ENCODE data around the gene DCDC2. TPM values are rescaled to one million over a fixed set of nuclear protein-coding genes. Genes with fewer than 3 reads are reported as not detected.
"Not testable (repeated sequence)": the region's sequence is repeated elsewhere in the genome, so short reads cannot be mapped to it uniquely, and the experiment has no call there.

The DCDC2 gene
- total RNA-seq, 4 donors from 2014 or later: 0.29 to 0.64 (median 0.42) TPM

DNA sequence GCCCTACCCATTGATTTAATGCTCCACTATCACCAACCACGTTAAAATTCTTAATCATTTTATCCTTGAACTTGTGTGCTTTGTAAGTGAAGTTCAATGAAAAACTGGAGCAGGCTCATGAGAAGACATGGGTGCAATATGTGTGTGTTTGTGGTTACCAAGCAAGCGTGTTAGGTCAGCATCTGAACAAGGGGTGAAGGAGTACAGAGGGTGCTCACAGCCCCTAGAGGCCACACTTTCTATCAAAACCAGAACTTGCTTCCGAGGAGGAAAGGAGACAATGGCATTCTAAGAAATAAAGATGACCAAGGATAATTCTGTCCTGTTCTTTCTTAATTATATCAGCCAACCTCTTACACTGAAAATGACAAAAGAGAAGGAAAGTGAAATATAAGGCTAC is 138.2 kb downstream of the DCDC2 start:
- DNase-seq: no peak
- H3K9me3 ChIP-seq: no peaks in the 10 kb centered on the region
- no peaks in the 10 kb centered on the region for H3K4me1 ChIP-seq
- no peaks in the 10 kb centered on the region for H3K27me3 ChIP-seq
- ATAC-seq: no peak
- no peak overlapping the region for H3K4me3 ChIP-seq
- no peak for TF ChIP-seq POLR2A (IDR thresholded peaks at IDR 0.05)
- TF ChIP-seq, protein P1, sequence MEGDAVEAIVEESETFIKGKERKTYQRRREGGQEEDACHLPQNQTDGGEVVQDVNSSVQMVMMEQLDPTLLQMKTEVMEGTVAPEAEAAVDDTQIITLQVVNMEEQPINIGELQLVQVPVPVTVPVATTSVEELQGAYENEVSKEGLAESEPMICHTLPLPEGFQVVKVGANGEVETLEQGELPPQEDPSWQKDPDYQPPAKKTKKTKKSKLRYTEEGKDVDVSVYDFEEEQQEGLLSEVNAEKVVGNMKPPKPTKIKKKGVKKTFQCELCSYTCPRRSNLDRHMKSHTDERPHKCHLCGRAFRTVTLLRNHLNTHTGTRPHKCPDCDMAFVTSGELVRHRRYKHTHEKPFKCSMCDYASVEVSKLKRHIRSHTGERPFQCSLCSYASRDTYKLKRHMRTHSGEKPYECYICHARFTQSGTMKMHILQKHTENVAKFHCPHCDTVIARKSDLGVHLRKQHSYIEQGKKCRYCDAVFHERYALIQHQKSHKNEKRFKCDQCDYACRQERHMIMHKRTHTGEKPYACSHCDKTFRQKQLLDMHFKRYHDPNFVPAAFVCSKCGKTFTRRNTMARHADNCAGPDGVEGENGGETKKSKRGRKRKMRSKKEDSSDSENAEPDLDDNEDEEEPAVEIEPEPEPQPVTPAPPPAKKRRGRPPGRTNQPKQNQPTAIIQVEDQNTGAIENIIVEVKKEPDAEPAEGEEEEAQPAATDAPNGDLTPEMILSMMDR (IDR thresholded peaks at IDR 0.05 in 4 of 5, conservative IDR thresholded peaks at IDR 0.05 in 1 of 5): no peak
- no peaks in the 10 kb centered on the region for H3K36me3 ChIP-seq
- no peak overlapping the region for H3K27ac ChIP-seq
- in situ Hi-C loops (cut with MboI; ENCODE audit: low sequenced_read_pairs in 4 of 4) (no loop called here), intact Hi-C loops (cut with DNase I; ENCODE audit: low total_unique reads) (no loop called here)

DNA sequence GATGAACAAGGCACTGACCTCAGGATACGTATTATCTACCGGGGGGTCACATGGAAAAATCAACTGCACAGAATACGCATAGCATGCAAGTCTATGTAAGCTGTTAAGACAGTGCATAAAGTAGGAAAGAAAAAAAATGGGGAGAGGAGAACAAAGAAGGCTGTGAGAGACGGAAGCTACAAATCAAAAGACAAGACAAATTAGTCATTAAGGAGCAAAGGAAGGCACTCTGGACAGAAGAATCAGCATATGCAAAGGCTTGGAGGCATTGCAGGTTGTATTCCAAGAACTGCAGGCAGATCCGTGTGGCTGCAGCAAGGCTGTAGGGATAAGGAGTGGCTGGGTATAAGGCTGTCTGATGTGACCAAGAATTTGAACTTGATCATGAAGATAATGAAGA is 142.9 kb downstream of the DCDC2 start:
- TF ChIP-seq POLR2A (IDR thresholded peaks at IDR 0.05): no peak
- TF ChIP-seq, protein P1 (IDR thresholded peaks at IDR 0.05 in 4 of 5, conservative IDR thresholded peaks at IDR 0.05 in 1 of 5): no peak
- no peak overlapping the region for H3K27ac ChIP-seq
- in situ Hi-C loops (cut with MboI; ENCODE audit: low sequenced_read_pairs in 4 of 4) (no loop called here), intact Hi-C loops (cut with DNase I; ENCODE audit: low total_unique reads) (no loop called here)
- no peaks in the 10 kb centered on the region for H3K36me3 ChIP-seq
- H3K4me3 ChIP-seq: no peak overlapping the region
- H3K4me1 ChIP-seq: no peaks in the 10 kb centered on the region
- DNase-seq (no peak), ATAC-seq (no peak)
- no peaks in the 10 kb centered on the region for H3K9me3 ChIP-seq
- no peaks in the 10 kb centered on the region for H3K27me3 ChIP-seq

DNA sequence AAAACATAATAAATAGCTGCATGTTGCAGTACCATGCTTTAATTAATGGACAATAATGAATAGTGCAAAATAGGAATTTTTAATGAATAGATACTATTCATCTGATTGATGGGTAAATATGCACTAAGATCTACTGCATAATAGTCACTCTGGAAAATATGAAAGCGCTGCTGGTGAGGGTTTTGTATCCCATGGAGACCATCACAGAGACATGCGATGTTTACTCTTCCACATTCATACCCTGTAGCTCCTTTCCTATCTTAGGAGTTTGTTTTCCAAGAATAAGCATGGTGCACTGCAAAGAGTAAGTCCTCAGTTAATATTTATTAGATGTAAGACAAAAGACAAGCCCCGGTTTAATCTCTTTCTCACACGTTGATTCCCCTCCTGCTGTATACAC is 150.4 kb downstream of the DCDC2 start:
- Histone ChIP-seq H3K4me1 (no peaks in the 10 kb centered on the region), H3K27me3 (no peaks in the 10 kb centered on the region), H3K4me3 (no peak overlapping the region), H3K36me3 (no peaks in the 10 kb centered on the region), H3K9me3 (no peaks in the 10 kb centered on the region), H3K27ac (no peak overlapping the region)
- DNase-seq (no peak), ATAC-seq (no peak)
- in situ Hi-C loops (cut with MboI; ENCODE audit: low sequenced_read_pairs in 4 of 4) (loop anchor here in 1 of 4 donors (5.0 kb wide), 1 partner anchor 145 kb away; no protein-coding TSS in a partner anchor), intact Hi-C loops (cut with DNase I; ENCODE audit: low total_unique reads) (no loop called here)
- TF ChIP-seq POLR2A (IDR thresholded peaks at IDR 0.05): no peak
- TF ChIP-seq, protein P1 (IDR thresholded peaks at IDR 0.05 in 4 of 5, conservative IDR thresholded peaks at IDR 0.05 in 1 of 5): no peak

DNA sequence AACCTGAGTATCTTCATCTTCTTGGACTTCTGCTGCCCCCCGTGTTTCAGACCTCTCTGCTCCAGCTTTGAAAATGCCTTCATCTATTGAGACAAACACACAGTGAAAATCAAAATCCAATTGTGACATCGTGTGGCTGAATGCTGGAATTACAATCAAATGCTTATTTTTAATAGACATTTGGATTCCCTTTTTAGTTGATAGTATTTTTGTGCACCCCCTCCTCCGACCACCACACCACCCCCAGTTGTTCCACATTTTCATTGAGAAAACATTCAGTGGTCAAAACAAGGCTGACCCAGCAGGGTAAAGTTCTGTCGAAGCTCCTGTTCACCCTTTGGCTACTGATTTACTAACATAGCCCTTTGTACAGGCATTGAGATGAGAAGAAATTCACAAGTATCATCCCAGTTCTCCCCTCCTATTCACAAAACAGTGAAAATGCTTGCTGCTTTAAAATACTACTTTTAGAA is 152.8 kb downstream of the DCDC2 start:
- H3K27ac ChIP-seq: no peak overlapping the region
- in situ Hi-C loops (cut with MboI; ENCODE audit: low sequenced_read_pairs in 4 of 4): loop anchor here in 1 of 4 donors (5.0 kb wide), 1 partner anchor 143 kb away; no protein-coding TSS in a partner anchor
- no peak for ATAC-seq
- no peaks in the 10 kb centered on the region for H3K36me3 ChIP-seq
- H3K27me3 ChIP-seq: no peaks in the 10 kb centered on the region
- H3K4me1 ChIP-seq: no peaks in the 10 kb centered on the region
- intact Hi-C loops (cut with DNase I; ENCODE audit: low total_unique reads): no loop called here
- no peaks in the 10 kb centered on the region for H3K9me3 ChIP-seq
- no peak for DNase-seq
- H3K4me3 ChIP-seq: no peak overlapping the region
- no peak for TF ChIP-seq POLR2A (IDR thresholded peaks at IDR 0.05)
- TF ChIP-seq, protein P1 (IDR thresholded peaks at IDR 0.05 in 4 of 5, conservative IDR thresholded peaks at IDR 0.05 in 1 of 5): peak; percentile 14 to 54 (median 34)

DNA sequence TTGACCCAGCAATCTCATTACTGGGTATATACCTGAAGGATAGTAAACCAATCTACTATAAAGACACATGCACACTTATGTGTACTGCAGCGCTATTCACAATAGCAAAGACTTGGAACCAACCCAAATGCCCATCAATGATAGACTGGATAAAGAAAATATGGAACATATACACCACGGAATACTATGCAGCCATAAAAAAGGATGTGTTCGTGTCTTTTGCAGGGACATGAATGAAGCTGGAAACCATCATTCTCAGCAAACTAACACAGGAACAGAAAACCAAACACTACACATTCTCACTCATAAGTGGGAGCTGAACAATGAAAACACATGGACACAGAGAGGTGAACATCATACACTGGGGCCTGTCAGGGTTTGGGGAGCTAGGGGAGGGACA is 153.7 kb downstream of the DCDC2 start:
- in situ Hi-C loops (cut with MboI; ENCODE audit: low sequenced_read_pairs in 4 of 4); ATAC-seq; H3K27me3 ChIP-seq; H3K4me1 ChIP-seq; H3K4me3 ChIP-seq; H3K27ac ChIP-seq; DNase-seq; H3K9me3 ChIP-seq; H3K36me3 ChIP-seq: not testable (repeated sequence)
- intact Hi-C loops (cut with DNase I; ENCODE audit: low total_unique reads): loop anchor here (5.0 kb wide), 1 partner anchor 142 kb away; no protein-coding TSS in a partner anchor

All from gastrocnemius medialis (tissue), 4 donors.